ENCODE results near the gene AP3S2.

AP3S2 gene

GRCh38 chr15:89830639-89831038 lies 63.2 kb downstream of the AP3S2 start:
- DNase-seq = no peak

GRCh38 chr15:89829616-89830440 lies 64.0 kb downstream of the AP3S2 start:
- no peak for DNase-seq

GRCh38 chr15:89829161-89829560 lies 64.6 kb downstream of the AP3S2 start:
- DNase-seq = no peak

- DNase-seq = no peak
Measured at GRCh38 chr15:89828281-89829145, 65.3 kb downstream of the AP3S2 start.

GRCh38 chr15:89827829-89828228 lies 66.0 kb downstream of the AP3S2 start:
- DNase-seq = no peak

GRCh38 chr15:89826671-89827655 lies 66.8 kb downstream of the AP3S2 start:
- DNase-seq = no peak

GRCh38 chr15:89825271-89825940 lies 68.4 kb downstream of the AP3S2 start:
- DNase-seq = no peak

GRCh38 chr15:89824607-89824867 lies 69.3 kb downstream of the AP3S2 start:
- DNase-seq = no peak

GRCh38 chr15:89823836-89824606 lies 69.8 kb downstream of the AP3S2 start:
- no peak for DNase-seq

GRCh38 chr15:89822951-89823711 lies 70.7 kb downstream of the AP3S2 start:
- no peak for DNase-seq

- no peak for DNase-seq
Measured at GRCh38 chr15:89822611-89822950, 71.2 kb downstream of the AP3S2 start.

- DNase-seq = no peak
Measured at GRCh38 chr15:89822026-89822425, 71.8 kb downstream of the AP3S2 start.

GRCh38 chr15:89820666-89821611 lies 72.9 kb downstream of the AP3S2 start:
- no peak for DNase-seq

GRCh38 chr15:89818287-89818686 lies 75.5 kb downstream of the AP3S2 start:
- no peak for DNase-seq

GRCh38 chr15:89817701-89818280 lies 76.0 kb downstream of the AP3S2 start:
- no peak for DNase-seq

GRCh38 chr15:89815769-89816168 lies 78.0 kb downstream of the AP3S2 start:
- no peak for DNase-seq

GRCh38 chr15:89814112-89814742 lies 79.6 kb downstream of the AP3S2 start:
- no peak for DNase-seq

- DNase-seq = no peak
Measured at GRCh38 chr15:89813381-89814111, 80.2 kb downstream of the AP3S2 start.
